T-helper 2 cell treated with Interferon-gamma antibody and Interleukin-4, amounts not matched to agents 100 ng/mL and 5 ng/mL, for 36 hours (primary cell): ENCODE measurements around the gene RPL31. TPM values are rescaled to one million over a fixed set of nuclear protein-coding genes. Genes with fewer than 3 reads are reported as not detected.

Source experiments
- intact Hi-C: fragments of 100-400 bp; cut with micrococcal nuclease; formaldehyde crosslinking; loops from one replicate; pipeline ENCODE4 v1.15.1; 2023
- total RNA-seq: library from RNA; stranded (reverse); gene quantifications from 2 replicates; pipeline ENCODE4 v1.2.3, GENCODE V29; 2022

RPL31 gene
- total RNA-seq, 1 donor from 2014 or later, result 1,169 TPM

DNA sequence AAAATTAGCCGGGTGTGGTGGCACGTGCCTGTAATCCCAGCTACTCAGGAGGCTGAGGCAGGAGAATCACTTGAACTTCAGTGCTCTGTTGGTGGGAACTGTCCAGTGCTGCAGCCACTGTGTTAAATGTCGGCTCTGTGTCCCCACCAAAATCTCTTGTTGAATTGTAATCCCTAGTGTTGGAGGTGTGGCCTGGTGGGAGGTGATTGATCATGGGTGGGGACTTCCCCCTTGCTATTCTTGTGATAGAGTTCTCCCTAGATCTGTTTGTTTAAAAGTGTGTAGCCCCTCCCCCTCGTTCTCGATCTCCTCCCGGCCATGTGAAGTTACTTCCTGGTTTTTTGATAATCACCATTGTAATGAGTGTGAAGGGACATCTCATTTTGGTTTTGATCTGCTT lies 9.8 kb upstream of the RPL31 start:
- intact Hi-C loops, result no loop called here

DNA sequence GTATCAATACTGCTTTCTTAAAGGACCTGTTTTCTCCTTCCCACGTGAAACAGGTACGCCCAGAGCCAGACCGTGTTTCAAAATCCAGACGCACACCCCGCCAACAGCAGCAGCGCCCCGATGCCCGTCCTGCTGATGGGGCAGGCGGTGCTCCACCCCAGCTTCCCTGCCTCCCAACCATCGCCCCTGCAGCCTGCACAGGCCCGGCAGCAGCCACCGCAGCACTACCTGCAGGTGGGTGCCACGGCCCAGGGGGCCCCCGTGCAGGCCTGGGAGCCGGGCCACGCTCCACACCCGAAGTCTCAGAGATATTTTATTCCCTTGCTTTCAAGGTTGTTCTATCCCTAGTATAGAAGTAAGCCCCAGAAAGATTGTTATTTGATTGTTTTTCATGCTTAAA lies 8.8 kb upstream of the RPL31 start:
- intact Hi-C loops, result no loop called here

DNA sequence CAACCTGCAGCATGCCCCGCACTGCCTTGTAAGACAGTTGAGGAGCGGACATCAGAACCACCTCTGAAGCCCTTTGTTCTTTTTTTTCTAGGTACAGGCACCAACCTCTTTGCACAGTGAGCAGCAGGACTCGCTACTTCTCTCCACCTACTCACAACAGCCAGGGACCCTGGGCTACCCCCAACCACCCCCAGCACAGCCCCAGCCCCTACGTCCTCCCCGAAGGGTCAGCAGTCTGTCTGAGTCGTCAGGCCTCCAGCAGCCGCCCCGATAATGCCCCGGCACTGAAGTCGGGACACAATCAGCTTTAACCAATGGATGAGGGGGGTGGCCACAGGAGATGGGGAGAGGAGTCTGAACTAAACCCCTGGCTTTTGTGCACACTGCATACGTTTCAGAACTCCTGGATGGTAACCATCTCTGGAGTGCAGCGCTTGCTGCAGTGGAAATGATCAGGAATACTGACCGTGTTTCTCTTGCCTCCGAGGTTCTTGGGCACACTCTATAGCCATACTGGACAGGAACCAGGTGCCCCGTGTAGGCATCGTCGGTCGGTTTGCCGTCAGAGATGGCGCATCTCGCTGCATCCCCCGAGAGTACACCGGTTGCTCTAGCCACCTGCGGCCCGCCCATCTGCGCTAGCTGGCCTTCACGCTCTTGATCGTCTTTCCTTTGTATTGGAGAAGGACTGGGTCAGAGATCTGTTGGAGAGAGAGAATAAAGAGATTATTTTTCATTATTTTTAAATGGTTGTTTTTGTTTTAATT lies 6.6 kb upstream of the RPL31 start:
- intact Hi-C loops, result no loop called here

DNA sequence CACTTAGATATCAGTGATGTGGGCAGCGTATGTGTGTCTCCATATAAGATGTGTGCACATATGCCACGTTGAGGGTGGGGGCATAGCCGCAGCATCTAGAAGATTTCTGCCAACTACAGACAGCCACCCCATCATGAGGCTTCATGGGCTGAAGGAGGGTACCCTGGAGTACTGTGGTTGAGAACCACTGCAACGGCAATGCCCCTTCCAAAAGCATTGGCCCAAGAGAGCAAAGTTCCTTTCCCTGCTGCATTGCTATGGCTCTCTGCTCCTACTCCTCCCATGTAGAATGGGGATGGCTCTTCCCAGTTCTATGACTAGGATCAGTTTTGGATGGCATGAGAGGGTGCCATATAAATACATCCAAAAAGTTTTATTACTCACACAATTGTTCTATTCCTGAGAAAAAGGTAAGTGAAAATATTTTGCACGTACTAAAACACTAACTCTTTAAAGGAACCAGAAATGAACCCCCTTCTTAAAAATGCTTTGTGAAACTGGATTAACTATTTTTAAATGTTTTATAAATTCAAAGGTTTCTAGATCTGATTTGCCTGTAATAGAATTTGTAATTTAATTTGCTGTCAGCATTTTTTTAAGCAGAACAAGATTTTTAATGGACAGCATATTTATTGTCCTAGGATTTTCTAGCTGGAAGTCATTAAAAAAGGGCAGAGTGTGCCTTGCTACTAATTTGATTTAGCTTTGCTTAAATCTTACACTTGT lies 4.4 kb upstream of the RPL31 start:
- intact Hi-C loops, result no loop called here

DNA sequence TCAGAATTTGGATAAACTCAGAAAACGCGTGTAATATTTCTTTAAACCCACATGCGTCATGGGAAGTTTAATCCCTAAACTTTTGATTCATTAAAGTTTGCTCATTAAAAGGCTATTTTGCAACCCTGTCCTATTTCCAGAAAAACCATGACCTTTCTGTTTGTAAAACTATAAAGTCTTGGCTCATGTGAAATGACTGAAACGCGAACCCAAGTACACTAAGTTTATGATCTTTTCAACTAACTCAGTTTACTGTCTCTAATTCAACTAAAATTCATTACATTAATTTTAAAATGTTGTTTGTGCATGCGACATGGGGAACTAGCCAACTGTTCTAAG lies 3.9 kb upstream of the RPL31 start:
- intact Hi-C loops, result no loop called here

DNA sequence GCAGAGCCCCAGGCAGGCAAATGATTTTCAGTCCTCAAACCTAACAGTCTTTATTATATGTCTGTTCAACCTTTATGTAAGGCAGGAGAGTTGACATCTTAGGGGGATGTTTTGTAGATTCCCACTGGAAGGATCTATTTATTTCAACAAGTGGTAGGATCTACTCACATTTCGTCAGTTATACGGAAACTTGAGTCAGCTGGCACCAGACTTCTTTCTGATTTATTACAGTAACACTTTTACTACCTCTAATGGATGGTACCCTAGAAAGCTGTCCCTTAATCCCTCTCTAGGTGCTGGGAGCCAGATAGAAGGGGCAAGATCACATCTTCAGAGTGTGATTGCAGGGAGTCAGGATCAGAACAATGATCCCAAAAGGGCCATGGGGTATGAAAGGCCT lies 2.1 kb upstream of the RPL31 start:
- intact Hi-C loops, result loop anchor here (5.0 kb wide), 2 partner anchors 152 to 708 kb away; partner anchors contain the start of gene TBC1D8

DNA sequence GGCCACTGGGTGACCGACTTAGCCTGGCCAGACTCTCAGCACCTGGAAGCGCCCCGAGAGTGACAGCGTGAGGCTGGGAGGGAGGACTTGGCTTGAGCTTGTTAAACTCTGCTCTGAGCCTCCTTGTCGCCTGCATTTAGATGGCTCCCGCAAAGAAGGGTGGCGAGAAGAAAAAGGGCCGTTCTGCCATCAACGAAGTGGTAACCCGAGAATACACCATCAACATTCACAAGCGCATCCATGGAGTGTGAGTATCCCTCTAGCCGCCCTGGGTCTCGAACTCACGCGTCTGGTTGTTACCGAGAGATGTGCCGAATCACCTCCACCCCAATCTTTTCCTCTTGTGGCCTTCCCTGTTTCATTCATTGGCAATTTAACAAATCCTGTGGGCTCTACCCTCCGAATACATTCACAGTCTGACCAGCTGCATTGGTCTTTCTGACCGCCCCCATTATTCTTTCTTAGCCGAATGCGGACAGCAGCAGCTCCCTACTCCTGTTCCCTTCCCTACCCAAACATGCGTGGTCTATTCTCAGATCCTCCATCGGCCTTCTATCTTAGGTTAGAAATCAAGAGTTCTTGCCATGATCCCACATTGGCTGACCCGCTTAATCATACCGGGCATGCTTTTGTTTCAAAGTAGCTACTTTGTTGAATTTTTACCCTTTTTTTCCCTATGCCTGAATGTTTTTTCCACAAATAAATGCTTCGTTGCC lies 631 bp downstream of the RPL31 start:
- intact Hi-C loops, result loop anchor here (1.0 to 5.0 kb wide), 5 partner anchors 150 to 710 kb away; partner anchors contain the start of genes CNOT11, PDCL3, RNF149 and TBC1D8

DNA sequence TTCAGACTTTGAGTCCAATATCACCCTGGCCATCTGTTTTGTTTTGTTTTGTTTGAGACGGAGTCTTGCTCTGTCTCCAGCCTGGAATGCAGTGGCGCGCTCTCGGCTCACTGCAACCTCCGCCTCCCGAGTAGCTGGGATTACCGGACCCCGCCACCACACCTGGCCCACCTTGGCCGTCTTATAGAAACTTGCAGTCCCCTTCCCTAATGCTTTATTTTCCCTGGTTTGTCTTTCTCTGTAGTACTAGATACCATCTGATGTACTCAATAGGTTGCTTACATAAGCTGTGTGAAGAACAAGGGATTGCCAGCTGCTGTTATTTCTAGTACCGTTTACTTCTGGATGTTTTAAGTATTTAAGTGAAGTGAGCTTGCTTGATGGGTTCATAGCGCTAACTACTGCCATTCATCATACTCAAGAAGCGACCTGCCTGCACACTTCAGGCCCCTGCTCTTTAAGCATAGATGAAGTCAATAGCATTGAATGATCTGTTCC lies 1.2 kb downstream of the RPL31 start:
- intact Hi-C loops, result loop anchor here (2.0 to 5.0 kb wide), 3 partner anchors 149 to 711 kb away; partner anchors contain the start of genes RNF149 and TBC1D8

DNA sequence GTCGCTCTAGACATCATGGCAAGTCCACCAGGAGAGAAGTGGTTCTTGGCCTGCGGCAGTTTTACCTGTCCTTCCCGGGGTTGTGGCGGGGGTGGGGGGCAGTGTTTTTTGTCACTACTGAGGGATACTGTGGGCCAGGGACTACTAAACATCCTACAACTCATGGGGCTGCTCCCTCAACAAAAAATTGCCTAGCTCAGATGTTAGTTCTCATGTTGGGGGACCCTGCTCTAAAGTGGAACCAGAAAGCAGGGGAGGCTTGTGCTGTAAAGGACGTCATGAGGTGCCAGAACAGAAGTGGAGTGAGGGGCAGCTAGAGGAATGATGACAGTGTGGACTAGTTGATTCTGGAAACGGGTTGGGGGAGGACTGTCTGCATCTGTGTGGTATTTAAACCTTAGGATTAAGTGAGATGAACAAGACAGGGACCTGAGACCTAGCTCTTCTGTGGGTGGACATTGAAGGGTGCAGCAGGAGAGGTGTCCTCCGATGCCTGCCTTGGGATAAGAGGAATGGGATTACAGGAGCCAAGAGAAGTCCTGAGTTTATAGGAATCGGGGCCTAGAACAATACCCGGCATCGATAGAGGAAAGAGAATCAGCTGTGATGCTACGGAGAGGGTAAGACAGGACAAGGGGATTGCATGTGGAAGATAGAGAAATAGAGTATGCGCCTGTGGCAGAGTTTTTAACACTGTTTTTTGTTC lies 2.7 kb downstream of the RPL31 start:
- intact Hi-C loops, result loop anchor here (5.0 kb wide), 2 partner anchors 148 to 712 kb away; partner anchors contain the start of gene TBC1D8

DNA sequence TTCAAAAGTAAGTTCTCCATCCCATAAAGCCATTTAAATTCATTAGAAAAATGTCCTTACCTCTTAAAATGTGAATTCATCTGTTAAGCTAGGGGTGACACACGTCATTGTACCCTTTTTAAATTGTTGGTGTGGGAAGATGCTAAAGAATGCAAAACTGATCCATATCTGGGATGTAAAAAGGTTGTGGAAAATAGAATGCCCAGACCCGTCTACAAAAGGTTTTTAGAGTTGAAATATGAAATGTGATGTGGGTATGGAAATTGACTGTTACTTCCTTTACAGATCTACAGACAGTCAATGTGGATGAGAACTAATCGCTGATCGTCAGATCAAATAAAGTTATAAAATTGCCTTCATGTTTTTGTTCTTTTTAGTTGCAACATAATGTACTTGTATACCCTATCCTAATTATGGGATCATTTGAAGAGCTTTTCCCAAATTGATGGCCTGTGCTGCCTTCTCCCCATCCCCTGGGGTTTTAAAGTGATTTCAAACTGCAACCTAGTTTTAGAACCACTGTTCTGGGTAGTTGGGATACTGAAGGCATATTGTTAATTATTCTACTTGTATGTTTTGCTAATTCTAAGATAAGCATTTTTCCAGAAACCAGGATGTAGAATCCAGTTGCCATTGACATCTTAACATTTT lies 4.1 kb downstream of the RPL31 start:
- intact Hi-C loops, result no loop called here

DNA sequence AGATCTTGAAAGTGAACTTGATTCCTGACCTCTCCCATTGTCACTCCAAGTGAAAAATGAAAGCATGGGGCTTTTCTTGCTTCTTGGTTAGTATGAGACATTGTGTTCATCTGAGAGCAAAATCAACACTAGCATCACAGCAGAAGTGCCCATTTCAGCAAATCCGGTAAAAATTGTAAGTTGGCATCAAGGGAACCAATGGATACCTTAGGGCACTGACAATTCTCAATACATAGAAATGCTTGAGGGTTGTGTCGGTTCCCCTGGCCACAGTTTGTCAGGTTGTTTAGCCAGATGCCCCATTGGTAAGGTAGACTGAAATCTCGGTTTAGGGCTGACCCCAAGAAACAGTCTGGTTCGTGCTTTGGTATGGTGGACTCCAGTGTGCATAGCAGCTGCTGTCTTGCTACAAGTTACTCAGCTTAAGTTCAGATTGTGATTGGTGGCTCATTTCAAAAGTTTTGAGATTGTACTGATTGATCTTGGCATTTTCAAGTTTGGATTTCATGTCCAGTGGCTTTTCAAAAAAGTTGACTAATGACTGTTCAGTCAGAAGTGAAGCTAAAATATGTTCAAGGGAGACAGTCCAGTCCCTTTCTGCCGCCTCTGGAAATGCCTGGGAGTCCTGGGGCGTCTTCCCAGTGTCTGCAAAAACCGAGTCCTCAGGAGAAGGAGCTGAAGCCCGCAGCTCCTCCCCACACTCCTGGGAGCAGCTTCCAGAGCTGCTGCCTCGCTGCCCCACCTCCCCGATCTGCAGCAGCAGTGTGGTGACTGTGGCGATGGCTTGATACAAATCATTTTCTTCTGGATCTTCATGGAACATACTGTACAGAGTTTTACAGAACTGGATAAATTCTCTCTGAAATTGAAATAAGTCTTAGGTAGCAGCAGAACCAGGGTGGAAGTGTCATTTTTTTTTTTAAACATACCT lies 5.6 kb downstream of the RPL31 start:
- intact Hi-C loops, result no loop called here

DNA sequence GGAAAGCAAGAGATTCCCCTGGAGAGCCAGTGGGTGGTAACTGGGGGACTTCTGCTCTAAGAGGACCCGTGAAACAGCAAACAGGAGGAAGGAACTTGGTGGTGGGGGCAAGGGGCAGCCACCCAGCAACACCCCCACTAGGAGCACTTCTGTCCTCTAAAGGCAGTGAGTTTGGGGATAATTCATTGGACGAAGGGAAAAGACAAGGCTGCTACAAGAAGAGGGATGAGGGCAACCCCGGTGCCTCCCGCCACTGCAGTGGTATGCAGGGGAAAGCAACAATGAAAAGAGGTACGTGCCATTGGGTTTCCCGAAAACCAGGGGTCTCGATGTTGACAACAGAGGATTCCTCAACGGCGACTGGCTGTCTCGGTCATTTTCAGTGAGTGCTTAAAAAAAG lies 9.1 kb downstream of the RPL31 start:
- intact Hi-C loops, result no loop called here

DNA sequence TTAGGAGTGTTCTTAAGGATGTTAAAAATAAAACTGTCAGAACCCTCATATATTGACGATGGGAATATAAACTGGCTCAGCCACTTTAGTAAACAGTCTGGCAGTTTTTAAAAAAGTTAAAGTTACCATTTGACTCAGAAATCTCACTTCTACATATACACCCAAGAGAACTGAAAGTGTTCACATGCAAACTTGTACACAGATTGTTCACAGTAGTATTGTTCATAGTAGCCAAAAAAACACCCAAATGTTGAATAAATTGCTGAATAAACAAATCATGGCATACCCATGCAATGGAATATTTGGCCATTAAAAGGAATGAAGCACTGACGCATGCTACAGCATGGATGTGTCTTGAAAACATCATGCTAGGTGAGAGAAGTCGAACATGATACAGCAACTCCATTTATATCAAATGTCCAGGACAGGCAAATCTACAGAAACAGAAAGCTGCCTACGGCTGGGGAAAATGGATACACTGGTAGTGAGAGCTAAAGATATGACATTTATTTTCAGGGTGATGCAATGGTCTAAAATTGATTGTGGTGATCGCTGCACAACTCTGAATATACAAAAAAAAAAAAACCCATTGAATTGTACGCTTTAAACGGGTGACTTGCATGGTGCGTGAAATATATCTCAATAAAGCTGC lies 10.1 kb downstream of the RPL31 start:
- intact Hi-C loops, result loop anchor here (1.0 kb wide), 1 partner anchor 193 kb away; no protein-coding TSS in a partner anchor

DNA sequence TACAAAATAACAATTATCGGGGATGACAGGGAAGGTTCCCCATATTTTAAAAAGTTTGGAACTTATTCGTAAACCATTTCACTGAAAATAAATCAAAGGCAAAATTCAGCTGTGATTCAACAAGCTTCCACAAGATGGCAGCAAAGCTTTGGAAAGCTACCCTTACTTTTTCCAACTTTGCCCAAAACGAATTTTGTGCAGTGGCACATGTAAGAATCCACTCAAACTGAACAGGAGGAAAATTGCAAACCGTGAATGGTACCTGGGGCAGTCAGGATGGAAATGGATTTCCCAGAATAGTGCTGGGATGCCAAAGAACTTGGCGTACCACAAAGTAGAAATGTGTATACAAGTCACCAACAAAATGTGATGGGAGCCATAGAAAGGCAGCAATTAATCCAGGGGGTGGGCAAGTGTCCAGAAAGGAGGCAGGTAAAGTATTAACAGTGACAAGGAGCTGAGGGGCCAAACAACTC lies 10.7 kb downstream of the RPL31 start:
- intact Hi-C loops, result loop anchor here (1.0 kb wide), 1 partner anchor 193 kb away; no protein-coding TSS in a partner anchor

DNA sequence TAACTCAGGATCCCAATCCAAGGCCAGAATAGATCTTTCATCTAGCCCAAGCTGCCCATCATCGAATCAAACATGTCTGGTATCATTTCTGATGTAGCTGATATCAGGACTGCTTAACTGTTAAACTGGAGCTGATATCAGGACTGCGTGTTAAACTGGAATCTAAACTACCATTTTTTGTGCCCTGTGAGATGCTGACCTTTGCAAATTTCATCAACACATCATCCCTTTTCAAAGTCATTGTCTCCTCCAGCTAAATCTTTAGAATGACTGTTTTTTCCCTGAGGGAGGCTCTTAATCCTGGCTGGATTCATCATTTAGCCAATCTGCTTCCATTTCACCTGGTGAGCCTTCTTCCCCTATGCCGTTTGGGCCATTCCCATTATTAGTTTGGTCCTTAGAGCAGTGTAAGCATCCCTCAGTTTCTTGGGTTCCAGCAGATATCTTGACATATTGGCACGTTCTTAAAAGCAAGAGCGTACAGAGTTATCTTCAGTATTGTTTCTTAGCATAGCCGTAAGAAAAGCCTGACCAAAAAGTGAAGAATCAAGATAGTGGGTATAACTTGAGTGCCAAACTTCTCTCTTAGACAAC lies 12.3 kb downstream of the RPL31 start:
- intact Hi-C loops, result no loop called here

DNA sequence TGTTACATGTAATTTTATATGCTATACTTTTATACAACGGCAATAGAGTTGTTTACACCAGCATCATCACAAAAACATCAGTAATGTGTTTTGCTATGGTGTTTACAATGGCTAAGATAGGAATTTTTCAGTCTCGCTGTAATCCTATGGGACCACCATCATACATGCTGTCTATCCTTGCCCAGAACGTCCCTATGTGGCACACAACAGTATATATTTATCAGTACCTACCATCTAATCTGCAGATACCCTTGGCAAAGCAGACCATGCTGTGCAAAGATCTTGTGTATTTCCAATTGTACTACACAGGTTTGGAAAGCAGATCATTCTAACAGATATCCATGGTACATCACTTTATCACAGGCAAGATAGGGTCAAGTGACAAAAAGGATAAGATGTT lies 15.3 kb downstream of the RPL31 start:
- intact Hi-C loops, result no loop called here

DNA sequence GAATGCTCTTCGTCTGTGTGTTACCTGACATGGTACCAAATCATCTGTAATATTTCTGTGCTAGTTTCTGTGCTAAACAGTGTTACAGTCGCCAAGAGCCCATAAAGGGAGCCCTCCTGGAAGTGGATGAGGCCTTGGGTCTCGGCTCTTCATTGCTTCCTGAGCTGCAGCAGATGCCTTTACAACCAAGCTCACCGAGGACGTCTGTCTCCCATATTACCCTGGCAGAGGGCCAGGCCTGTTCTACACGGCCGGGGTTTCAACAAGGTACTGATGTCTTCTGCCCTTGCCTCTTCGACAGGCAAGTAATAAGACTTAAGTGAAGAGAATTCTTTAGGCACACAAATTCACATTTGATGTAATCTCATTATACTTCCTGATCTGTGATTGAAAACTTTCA lies 16.8 kb downstream of the RPL31 start:
- intact Hi-C loops, result no loop called here

DNA sequence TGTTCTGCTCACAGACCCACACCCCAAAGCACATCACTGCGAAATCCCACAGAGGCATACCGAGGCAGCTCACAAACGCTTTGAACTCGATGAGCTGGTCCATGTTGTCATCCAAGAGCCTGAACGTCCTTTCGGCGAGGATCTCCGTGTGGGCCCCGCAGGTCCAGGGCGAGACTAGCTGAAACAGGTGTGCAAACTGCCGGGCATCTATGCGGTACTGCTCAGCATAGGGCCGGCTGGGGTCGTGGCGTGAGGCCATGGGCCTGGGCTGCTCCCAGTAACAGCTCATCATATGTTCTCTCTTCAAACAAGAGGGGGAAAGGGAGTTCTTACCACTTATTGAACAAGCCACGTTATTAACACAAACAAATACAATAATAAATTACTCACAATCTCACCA lies 20.1 kb downstream of the RPL31 start:
- intact Hi-C loops, result no loop called here
